Amygdala (tissue), 56 donors: ENCODE data around the gene PRDM2.
A peak's percentile ranks its signal among the peaks of the same experiment; 100 is the strongest.
"Not testable (repeated sequence)": the region's sequence is repeated elsewhere in the genome, so short reads cannot be mapped to it uniquely, and the experiment has no call there.

Experiments used
- DNase-seq, 56 donors: peaks; one replicate each; lab custom pipeline; 2025; lab: John Stamatoyannopoulos, UW

Gene PRDM2

DNA sequence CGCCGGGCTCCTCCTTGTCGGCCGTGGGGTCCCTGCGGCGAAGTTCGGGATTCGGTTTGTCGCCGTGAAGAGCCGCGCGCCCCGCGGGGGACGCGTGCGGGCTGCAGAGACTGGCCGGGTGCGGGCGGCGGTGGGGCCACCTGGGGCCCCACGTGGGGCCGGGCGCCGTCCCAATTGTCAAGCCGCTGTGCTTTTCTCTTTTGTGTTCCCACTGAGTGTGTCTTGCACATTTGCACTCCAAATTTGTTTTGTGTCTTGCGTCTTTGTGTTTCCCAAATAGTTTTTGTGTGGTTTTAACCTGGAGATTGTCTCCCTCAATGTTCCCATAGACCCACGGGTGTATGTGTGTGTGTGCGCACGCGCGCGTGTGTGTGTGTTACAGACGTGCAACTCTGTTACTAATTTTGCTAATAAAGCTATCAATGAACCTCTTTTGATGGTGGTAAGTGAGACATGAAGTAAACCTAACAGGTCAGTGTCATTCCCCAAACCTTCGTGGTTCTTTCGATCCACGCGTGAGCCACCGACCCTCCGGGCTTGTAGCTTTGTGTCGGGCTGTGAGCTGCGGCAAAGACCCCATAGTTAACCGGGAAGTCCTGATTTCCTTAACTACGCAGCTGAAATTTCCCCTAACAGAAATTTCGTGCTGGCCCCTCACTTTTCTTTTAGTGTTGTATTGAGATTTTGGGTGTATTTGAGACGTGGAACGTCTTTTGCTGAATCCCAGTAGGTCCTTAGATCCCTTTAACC, 708 bp downstream of the PRDM2 start:
- DNase-seq = peak in 39 of 56 donors; percentile 18 to 75 (median 41)

DNA sequence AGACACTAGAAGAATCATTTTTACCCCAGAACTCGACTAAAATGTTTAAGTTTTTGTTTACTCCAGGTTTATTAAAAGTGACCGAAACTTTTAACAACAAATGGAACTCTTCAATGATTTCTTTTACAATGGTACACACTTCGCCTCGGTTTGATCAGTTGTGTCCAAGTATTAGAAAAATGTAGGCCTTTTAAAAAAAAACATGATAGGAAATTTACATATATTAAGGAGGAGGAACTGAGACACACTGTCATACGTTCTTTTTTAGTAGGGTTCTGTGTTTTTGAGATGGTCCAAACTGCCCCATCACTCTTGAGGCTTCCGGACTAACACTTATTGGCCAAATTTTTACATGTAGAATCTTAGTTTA, 1.3 kb downstream of the PRDM2 start:
- no peak for DNase-seq

DNA sequence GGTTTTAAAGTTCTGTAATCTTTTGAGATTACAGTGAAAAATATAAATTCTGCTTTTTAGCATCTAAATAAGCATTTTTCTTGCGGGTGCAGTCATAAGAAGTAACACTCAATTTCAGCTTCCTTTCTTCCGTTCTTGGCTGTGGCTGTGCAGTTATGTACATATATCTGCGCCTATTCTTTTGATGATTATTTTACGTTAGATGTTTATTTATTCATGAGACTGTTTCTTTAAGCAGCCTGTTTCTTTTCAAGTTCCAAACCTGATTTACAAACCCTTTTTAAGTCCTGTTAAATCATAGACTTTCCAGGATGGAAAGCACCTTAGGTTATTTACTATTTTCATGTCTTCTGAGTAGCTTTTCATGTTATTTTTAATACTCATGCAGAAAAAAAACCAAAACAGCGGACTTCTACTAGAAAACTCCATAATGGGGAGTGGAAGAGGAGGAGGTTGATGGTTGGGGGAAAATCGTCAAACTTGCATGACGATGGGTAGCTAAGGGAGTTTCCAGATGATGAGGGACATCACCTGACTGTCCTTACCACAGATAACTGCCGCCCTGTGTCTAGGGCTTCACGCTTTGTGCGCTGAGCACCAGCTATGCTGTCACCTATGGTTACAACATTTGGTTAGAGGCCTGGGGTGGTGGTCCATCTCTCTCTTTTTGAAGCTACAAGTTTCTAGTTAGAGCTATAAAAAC, 2.6 kb downstream of the PRDM2 start:
- DNase-seq = no peak

DNA sequence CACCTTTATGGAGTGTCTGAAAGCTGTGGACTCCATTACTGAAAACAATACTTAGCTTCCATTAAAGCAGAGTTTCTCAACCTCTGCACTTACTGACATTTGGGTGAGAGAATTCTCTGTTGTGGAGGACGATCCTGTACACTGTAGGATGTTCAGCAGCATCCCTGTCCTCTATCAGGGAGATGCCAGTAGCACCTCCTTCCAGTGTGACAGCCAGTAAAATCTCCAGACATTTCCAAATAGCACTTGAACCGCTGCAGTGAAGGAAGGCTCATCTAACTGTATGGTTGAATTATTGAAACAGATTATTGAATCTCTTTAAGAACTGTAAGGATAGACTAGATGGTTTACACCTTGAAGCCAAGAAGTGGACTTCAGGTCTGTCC, 3.1 kb downstream of the PRDM2 start:
- no peak for DNase-seq

DNA sequence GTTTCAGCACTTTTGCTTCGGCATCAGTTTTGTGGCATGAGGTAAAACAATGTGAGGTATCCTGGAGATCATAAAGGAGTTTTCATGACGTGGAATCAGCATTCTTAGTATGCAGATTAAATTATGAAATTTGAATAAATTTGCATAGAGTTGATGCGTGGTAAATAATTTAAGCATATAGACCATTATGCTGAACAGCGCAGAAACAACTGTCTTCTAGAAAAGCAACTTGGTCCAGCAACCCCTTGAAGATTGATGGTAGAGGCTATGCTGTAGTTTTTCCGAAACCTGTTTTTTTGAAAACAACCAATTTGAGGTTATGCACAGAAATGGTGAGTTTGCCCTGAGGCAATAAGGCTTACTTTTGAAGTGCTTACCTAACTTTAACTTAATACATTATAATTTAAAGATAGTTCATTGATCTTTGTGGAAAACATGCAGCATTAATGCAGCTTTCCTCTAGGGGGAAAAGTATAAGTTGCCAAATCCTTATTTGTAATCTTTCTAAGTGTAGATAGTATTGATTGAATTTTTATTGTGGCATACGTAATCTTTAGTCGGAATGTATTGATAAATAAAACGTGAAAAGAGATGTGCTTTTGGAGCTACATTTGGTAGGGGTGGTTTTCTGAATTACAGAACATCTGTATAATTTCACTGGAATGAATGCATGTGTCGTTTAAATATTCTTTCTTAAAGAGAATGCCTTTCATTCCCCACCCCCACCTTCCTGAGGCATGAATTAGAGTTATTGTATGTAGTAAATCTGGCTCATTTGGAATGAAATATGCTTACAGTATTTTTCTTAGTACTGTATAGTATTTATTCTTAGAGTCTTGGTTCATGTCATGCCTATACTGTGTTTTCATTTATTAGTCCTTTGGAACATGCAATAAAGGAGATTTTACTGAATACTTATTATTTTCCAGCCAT, 3.8 kb downstream of the PRDM2 start:
- no peak for DNase-seq

DNA sequence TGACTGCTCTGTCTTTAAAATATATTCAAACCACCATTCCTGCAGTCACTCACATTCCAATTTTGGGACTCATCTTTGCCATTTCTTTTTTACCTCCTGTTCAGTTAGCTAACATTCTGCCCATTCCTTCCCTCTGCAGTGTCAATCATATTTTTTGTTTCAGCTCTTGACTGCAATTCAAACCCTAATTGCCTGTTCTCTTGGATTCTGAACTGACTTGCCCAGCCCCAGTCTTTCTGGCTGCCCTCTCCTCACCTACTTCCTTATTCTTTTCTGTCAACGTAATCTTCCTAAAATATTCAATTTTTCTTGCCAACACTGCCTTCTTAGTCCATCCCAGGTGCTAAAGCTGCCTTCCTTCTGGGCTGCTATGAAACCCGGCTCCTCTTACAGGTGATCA, 6.1 kb downstream of the PRDM2 start:
- no peak for DNase-seq

DNA sequence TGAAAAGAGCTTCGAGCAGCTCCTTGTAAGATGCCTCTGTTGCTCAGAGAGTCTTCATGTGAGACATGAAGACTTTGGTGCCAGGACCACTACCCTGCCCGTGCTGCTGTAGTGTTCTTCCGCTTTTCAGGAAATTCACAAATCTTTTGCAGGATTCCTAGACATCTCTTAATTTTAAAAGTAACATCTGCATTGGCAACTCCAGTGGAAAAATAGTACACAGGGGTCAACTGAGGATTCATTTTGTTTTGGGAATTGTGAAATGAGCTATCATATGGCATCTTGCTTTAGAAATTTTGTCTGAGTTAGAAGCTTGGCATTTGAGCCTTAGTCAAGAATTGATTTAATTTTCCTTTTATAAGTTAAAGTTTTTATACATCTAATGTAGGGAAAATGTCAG, 7.2 kb downstream of the PRDM2 start:
- no peak for DNase-seq

DNA sequence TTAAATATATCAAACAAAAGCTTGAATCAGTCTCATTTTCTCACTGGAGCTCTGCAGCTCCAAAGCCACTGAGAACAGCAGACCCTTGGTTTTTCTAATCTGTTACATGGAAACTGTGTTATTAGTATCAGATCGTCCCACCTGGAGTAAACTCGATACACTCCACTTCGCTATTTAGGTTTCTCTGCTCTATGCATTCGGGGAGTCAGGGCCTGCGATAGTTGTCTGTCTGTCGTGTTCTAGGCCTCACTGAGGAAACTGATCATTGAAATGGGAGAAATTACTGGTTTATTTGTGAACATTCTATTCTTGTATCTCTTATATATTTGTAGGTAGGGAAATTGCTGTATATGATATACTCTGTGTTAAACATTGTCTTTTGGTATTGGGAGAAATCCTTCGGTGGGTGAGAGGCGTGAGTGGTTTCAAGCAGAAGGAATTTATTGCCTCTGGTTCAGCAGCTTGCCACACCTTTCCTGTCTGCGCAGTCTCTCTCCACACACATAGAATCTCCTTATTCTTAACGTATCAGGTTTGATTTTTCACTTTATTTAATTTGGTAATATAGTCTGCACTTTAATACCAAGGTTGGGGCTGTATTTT, 8.5 kb downstream of the PRDM2 start:
- no peak for DNase-seq

DNA sequence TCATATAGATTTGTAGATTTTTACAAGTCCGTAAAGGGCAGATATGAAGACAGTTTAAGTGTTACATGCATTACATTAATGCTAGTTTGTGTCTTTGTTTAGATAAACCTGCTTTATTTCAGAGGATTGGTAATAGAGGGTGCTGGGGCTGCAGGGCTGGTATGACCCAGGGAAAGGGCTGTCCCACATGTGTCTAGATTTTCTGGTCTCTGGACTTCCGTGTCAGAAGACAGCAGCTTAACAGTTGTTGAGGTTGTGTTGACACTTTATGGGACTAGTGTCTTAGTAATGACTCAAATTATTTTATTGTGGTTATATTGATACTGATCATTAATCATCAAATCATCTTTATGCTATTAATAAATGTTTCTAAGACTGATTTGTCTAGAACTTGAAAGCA, 10.1 kb downstream of the PRDM2 start:
- no peak for DNase-seq

DNA sequence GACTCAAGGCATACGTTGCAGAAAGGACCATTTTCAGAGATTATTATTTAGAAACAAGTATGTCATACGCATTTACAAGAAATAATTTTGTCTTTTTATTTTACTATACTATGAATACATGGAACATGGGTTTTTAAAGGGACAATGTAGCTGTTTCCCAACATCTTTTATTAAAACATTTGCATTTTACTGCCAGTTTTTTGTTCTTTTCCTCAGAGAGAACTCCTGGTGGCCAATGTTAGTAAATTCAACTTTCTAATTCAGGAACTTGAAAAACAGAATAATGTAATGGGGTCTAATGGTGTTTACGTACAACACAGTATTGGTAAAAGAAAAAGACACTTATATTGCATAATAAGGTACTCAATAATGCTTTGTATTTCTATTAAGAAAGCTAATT, 14.9 kb downstream of the PRDM2 start:
- no peak for DNase-seq

DNA sequence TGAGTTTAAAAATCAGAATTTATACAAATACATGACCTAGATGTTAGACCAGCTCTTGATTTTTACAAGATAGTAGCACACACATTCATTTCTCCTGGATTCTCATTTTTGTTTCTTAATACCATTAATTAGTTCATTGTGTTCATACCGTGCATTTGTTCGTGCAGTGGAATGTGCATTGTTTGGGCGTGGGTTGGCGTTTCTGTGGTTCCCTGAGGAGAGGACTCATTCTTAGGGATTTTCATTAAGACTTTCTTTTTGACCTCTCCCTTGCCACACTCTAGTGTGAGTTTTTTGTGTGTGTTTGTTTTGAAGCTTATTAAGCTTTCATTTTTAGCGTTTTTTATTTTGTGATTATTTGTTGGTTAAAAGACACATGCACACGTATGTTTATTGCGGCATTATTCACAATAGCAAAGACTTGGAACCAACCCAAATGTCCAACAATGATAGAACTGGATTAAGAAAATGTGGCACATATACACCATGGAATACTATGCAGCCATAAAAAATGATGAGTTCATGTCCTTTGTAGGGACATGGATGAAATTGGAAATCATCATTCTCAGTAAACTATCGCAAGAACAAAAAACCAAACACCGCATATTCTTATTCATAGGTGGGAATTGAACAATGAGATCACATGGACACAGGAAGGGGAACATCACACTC, 15.8 kb downstream of the PRDM2 start:
- DNase-seq = not testable (repeated sequence)

DNA sequence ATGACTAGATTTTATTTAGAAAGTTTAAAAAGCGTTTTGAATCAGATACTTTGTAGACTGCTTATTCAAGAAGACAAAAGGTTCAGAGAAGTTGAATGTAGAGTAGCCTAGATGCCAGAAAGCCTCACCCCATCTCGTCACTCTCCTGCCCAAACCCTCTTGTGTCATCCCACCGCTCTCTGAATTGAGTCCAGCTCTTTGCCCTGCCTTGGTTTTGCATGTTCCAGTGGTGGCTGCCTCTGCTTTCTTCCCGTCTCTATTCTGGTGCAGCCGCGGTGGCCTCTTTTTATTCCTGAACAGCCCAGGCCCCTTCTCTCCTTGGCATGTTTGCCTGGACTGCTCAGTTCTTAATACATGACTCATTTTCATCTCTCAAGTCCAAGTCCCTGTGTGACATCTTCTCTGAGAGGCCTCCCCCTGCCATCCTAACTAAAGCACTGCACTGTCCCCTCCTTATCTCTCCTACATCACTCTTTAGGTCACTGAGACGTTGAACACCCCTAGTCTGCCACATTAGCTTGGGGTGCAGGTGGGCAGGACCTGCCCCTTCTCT, 22.9 kb downstream of the PRDM2 start:
- DNase-seq = no peak

DNA sequence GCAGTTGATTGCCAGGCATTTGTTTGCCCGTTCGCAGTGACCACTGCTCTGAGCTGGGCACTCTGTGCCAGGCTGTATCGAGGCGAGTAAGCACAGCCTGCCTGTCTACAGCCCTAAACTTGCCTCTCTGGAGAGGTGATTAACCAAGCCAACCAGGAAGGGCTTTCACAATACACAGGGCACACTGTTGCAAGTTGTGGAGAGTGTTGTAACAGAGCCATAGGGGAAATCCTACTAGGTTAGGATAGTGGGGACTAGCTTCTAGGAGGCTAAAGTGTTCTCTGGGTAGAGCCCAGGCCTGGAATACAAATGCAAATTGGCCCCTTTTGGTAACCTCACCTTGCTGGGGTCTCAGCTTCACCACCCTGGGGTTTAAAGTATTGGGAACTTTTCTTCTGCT, 23.8 kb downstream of the PRDM2 start:
- DNase-seq = no peak

DNA sequence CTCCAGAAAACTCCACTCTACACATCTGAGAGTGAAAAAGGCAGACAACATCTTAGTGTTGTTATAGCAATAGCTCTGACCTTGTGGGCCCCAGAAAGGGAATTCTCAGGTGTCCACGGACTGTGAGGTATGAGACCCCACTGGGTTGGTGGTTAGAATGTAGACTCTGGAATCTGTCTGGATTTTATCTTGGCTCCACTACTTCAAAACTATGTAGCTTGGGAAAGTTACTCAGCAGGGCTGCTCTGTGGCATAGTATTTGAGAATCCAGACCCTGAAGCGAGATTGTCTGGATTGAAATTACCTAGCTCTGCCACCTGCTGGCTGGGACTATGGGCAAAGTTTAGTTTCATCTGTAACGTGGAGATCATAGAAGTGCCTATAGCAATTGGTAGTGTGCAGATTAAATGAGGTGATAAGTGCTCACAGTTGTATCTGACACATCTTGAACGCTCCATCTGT, 25.8 kb downstream of the PRDM2 start:
- DNase-seq = peak in 1 of 56 donors; percentile 7

DNA sequence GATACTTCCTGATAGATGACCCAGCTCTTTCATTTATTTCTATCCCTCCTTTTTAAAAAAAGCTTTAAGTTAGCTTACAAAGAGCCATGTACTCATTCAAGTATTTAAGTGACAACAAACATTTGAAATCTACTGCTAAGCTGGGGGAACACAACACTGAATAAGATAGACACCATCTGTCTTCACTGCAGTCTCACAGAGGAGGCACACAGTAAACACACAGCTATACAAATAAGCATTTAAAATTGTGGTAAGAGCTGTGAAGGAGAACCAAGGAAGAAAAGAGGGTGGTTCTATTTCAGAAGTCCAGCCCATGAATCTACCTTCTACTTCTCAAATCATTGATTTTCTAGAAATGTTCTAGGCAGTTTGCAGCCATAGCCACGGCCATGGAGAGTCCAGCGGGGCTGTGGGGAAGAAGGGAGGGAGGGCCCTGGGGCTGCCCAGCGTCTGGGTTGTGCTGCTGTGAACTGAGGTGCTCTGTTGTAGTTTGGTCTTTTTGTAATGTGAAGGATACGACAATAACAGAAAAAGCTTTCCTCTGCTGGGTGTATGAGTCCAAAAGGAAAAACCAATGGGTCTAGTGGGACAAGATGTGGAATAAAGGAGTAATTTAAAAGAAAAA, 28.2 kb downstream of the PRDM2 start:
- DNase-seq = no peak

DNA sequence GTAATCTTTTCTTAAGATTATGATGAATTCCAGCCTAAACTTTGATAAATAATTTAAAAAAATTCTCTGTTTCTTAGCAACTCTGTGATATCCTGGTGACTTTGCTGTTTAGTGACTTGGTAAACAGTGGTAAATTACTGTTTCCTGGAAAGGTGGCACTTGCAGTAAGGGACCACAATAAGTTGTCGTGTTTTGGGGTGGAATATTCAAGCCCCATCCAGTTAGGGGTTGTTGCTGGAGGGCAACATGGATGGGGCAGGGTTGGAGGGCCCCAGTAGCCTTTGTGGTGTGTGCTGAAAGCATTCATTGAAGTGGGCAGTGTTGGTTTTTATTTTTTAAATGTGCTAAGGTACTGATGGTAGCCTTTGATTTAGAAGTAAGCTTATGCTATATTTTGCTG, 30.3 kb downstream of the PRDM2 start:
- DNase-seq = no peak

DNA sequence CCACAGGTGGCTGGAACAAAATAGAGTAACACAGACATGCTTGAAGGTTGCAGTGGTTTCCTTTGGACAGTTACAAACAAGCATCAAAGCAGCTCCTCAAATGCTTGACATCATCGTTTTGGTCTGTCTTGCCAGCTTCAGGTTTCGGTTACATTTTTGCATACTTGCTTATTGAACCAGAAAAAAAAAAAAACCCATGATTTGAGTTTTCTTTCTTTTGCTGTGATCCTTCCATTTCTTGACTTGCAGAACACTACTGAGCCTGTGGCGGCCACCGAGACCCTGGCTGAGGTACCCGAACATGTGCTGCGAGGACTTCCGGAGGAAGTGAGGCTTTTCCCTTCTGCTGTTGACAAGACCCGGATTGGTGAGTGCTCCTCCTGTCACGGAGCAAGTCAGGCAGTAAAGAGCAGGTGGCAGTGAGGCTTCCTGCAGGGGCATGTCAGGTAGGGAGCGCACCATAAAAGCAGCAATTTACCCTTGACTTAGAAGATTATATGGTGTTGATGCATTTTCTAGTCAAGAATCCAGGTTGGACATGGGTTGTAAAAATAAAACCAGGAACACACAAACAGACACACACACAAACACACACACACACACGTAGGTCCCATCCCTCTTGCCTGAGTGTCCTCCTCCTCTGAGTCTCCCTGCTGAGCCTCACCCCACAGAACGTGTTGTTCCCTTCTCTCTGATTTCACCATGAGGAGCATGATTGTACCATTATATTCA, 30.9 kb downstream of the PRDM2 start:
- DNase-seq = no peak

DNA sequence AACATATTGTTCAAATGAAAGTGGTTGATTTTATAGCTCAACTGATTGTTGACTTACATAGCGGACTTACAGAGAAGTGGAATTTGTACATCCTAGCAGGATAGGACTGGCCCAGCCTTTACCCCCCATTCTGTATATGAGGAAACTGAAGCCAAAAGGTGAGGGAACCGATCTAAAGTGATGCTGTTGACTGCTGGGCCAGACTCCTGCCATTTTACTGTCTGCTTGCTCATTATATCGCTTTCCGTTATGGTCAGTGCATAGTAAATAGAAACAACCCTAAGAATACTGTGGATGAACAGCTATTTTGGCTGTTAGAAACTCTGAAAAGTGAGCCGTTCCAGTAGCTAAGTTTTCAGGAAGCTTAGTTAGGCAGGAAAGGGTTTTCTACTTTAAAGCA, 31.9 kb downstream of the PRDM2 start:
- no peak for DNase-seq
